ACHN (cell line): ENCODE measurements around the gene HMGA1.
"Not testable (repeated sequence)": the region's sequence is repeated elsewhere in the genome, so short reads cannot be mapped to it uniquely, and the experiment has no call there.

Source experiments
- DNase-seq: peaks from one replicate; pipeline ENCODE4 v3.0.0-alpha.2; 2015
- in situ Hi-C: cut with HindIII; loops from 2 replicates; pipeline ENCODE4 v1.10.0; 2017; ENCODE audit warnings: low sequenced_read_pairs, low pct_ligation_motif_present, low pct_unique_long_range_greater_than_20kb

The HMGA1 gene

DNA sequence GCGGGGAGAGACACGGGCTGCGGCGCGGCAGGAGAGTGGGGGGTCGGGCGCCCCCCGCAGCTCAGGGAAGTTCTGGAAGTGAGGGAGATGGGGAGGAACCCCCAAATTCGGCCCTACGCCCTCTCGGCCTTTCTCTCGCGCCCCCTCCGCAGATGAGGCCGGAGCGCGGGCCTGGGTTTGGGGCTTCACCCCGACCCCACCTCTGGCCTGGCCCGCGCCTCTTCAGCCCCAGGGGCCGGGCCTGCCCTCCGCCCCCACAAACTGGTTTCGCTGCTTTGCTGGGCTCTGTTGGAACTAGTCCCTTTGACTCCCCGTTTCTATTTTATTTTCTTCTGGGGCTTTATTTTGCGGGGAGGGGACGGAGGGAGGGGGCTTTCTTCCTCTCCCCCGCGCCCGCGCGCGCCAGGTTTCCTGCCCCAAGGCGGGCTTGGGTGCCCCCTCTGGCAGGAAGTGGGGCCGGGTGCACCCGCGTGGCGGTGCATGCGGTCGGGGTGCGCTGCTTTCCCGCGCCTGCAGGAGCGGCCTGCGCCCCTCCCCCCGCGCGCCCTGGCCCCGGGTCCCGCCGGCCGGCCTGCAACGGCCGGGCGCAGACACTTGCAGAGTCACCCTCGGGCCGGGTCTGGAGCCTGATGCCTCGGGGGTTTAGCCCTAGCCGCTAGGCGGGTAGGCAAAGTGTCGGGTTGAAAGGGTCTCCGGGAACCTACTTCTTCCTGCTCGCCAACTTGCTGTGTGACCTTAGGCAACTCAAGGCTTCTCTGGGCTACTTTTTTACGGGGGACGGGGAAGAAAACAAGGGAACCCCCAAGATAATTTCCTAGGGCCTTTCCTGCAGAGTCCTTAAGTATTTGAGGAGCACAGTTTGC, 1.3 kb downstream of the HMGA1 start:
- peak; percentile 68 for DNase-seq
- in situ Hi-C loops, result no loop called here

DNA sequence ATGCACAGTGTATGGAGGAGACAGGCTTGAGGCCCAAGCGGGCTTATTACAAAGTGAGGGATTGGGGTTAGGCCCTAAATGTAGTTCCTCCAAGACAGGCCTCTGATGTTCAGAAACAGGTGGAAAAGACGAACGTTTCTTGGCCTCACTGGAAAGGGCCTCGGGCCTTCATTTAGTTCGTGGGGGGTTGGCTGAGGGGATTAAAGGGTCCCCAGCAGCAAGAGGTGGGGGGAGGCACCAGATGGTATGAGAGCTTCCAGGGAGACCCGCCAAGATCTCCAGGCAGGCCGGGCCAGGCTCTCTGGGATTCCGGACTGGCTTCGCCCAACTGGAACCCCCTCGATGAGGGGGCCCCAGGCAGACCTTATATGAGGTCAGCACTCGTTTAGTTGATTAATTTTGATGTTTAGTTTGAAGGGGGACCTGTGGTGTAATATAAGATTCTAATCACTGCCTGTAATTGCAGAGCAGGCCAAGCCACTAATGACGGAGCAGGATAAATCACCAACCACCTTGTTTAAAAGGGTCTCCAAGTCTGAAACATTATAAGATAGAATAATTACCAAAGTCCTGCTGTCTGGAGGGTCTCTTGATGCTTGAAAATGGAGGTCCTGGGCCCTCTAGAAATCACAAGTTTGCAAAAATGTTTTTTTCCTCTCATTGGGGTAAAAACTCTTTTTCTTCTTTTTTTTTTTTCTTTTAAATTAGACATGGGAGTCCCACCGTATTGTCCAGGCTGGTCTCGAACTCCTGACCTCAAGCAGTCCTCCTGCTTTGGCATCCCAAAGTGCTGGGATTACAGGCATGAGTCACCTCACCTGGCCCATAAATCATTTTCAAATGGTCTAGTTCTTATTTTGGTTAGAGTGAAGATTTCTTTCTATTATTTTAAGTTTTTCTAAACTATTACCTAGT, 2.2 kb downstream of the HMGA1 start:
- in situ Hi-C loops, result no loop called here
- DNase-seq, result no peak

DNA sequence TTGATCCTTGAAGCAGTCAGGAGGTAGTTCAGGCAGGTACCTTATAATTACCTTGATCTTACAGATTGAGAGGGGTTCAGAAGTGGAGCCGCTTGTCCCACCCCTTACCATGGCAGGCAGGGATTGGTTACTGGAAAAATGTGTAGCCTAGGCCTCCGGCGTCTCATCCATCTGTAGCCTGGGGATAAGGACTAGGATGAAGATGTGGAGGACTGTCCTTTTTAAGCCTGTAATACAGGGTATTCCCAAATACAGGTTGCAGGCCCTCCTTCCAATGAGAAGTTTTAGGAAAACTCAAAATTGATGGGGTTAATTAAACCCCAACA, 2.8 kb downstream of the HMGA1 start:
- in situ Hi-C loops, result no loop called here

DNA sequence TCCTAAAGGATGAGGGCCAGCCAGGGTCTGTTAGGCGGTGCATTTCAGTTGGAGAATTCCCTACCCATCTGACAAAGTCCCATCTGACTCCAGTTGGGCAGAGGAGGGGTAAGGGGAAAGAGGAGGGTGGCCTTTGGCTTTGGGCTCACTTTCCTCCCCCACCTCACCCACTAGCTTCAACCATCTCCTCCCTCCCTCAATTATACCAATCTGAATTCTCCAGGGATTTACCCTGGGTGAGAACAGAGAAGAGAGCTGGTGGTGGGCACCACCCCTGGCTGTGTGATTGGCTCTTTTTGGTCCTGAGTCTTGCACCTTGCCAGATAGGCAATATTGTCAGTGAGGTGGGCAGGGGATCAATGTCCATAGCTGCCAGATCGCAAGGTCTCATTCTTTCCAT, 3.2 kb downstream of the HMGA1 start:
- DNase-seq, result no peak

More for the DNA sequence above, 2.8 kb downstream of the HMGA1 start:
- no peak for DNase-seq

DNA sequence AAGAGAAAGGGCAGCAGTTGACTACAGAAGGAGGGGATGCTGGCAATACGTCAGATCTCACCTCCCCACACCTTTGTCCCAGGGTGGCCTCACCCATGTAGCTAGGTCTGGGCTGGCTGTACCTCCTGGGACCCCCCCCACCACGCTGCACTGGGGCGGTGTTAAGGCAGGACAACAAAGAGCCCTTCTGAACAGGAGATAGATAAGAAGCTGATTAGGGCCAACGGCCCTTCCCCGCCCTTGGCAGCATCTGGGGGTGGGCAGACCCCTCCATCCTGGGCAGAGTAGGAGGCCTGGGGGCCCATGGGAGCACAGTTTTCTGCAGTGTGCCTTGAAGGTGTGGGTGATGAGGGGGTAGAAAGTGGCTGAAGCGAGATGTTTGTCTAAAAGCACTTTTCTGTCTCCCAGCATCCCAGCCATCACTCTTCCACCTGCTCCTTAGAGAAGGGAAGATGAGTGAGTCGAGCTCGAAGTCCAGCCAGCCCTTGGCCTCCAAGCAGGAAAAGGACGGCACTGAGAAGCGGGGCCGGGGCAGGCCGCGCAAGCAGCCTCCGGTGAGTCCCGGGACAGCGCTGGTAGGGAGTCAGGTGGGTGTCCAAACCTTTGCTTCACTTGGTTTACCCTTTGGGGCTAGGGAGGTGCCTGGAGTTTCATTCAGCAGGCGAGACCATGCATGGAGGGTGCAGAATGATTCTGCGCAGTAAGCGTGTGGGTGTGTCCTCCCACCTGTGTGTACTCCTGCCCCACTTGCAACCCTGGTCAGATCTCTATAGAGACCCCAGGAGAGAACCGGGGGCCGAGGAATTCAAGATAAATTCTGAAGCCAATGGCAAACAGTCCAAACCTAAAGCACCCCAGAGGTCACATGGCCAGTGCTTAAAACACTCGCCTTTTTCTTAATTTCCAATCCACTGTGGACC, 3.9 kb downstream of the HMGA1 start:
- in situ Hi-C loops, result no loop called here

More for the DNA sequence above, 3.2 kb downstream of the HMGA1 start:
- in situ Hi-C loops, result no loop called here

DNA sequence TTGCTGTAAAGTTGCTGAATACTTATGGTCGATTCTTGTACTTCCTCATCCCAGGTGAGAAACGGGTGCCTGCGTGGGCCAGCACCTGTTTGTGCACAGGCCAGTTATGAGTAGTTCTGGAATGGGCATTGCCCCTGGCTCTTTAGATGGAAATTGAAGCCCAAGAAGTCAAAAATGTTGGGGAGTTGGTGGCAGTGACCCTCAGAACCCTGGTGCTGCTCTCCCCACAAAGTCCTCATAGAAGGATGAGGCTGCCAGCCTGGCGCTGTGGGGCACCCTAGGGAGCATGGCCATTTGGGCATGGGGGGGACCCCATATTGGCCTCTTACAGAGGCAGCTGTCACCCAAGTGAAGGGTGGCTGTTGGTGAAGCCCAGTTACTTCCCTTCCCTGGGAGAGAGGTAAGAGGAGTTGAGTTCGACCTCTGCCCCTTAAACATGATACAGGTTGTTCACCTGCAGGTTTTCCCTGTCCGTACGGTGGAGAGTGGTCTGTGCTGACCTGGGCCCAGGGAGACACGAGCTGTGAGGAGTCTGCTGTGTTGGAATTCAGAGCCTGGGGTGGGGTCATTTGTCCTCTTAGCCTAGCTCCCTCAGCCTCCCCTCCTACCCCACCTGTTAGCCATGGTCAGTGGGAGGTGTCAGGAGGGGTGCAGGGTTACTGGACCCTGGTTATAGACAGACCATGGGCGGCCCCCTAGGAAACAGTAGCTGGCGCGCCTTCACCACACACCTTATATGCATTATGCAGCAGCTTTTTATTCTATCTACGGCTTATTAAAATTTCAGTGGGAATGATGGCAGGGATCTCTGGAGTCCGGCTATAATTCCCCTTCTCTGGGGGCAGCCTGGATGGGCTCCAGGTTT, 4.9 kb downstream of the HMGA1 start:
- in situ Hi-C loops, result no loop called here
- DNase-seq, result no peak

More for the DNA sequence above, 3.9 kb downstream of the HMGA1 start:
- no peak for DNase-seq

DNA sequence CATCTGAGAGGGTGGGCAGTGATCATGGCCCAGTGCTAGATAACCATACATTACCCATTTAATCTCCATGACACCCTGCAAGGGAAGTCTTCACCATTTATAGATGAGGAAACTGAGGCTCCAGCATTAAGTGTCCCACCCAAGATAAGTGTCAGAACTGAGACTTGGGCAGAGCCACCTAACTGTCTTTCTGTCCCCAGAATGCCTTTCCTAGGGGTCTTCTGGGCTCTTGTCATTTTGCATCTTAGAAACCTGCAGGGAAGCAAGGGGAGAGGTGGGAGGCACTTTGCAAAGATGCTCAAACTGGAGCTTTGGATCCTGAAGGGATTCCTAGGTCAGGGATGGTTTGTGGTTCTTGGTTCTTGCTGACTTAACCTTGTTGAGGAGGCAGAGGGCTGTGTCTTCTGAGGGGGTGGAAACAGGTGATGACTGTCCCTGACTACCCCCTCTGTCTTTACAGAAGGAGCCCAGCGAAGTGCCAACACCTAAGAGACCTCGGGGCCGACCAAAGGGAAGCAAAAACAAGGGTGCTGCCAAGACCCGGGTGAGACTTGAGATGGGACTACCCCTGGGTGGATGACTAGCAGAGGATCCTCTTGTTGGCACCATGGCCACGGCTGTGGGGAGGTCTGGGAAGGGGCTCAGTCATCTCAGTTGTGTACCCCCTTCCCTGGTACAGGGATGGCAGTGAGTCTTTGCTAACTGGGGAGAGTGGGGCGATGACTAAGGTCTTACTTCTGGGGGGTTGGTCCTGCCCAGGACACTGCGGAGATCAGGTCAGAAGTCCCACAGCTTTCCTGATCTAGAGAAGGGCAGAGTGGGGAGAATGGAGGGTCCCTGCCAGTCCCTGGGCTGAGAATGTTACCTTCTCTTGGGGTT, 5.8 kb downstream of the HMGA1 start:
- DNase-seq, result no peak
- in situ Hi-C loops, result no loop called here

DNA sequence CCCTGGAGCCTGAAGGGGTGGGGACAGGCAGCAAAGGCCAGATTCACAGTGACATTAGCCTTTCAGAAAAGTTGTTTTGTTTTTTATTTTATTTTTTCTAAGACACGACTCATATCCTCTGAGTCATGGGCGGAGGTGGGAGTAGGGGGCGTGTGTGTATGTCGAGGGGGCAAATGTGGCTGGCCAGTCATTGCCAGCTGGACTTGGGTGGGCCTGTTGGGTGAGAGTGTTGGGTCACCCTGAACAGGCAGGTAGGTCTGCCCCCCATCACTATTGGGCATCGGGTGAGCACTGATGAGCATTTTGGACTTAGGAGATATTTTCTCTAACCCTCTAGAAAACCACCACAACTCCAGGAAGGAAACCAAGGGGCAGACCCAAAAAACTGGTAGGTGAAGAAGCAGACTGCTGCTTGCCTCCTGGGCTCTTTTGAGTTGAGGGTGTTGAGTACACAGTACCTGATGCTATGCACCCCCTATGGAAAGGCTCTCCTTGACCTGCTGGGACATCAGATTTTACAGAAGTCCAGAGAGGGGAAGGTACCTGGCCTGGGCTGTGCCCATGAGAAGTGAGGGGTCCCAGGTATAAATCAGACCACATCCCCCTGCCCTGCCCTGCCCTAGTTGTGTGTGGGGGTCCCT, 6.6 kb downstream of the HMGA1 start:
- in situ Hi-C loops, result no loop called here
- DNase-seq, result no peak

DNA sequence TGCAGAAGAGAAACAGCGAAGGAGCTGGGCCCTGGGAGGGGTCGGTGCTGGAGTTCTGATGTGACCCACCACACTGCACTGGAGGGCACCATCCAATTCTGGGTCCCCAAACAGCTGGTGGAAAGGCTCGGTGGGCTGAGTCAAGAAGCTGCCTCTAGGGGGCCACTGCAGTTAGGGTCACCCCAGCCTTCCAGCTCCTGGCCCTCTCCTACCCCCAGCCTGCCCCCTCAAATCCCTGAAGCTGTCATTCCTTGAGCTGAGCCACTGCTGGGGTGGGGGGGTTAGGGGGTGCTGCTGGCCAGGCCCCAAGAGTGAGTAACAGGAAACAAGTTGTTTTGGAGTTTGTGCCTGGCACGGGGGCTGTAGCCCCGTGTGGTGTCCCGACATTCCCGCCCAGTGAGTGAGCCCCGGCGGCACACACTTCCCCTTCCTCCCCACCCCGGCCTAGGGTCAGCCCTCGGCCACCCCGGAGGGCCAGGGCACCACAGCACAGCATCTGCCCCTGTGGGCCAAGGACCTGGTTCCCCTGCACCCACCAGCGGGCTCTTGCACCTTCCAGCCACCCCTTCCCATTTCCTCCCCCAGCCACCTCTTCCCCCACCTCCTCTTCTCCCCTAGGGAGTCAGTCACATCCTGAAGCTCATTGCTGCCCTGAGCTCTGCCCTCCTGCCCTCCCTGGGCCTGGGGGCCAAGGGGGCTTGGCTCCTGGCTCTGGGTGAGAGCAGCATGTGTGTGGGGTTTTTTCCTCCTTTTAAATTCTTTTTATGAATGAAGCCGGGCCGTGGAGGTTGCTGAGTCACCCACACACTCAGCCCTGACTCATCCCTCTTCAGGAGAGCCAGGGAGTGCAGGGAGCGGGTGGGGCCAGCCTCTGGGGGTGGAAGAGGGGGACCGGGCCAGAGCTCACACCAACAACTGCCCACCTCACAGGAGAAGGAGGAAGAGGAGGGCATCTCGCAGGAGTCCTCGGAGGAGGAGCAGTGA, 7.5 kb downstream of the HMGA1 start:
- DNase-seq, result peak; percentile 93
- in situ Hi-C loops, result no loop called here

DNA sequence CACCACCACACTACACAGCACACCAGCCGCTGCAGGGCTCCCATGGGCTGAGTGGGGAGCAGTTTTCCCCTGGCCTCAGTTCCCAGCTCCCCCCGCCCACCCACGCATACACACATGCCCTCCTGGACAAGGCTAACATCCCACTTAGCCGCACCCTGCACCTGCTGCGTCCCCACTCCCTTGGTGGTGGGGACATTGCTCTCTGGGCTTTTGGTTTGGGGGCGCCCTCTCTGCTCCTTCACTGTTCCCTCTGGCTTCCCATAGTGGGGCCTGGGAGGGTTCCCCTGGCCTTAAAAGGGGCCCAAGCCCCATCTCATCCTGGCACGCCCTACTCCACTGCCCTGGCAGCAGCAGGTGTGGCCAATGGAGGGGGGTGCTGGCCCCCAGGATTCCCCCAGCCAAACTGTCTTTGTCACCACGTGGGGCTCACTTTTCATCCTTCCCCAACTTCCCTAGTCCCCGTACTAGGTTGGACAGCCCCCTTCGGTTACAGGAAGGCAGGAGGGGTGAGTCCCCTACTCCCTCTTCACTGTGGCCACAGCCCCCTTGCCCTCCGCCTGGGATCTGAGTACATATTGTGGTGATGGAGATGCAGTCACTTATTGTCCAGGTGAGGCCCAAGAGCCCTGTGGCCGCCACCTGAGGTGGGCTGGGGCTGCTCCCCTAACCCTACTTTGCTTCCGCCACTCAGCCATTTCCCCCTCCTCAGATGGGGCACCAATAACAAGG, 8.5 kb downstream of the HMGA1 start:
- DNase-seq, in situ Hi-C loops: not testable (repeated sequence)

DNA sequence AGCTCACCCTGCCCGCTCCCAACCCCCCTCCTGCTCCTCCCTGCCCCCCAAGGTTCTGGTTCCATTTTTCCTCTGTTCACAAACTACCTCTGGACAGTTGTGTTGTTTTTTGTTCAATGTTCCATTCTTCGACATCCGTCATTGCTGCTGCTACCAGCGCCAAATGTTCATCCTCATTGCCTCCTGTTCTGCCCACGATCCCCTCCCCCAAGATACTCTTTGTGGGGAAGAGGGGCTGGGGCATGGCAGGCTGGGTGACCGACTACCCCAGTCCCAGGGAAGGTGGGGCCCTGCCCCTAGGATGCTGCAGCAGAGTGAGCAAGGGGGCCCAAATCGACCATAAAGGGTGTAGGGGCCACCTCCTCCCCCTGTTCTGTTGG, 9.1 kb downstream of the HMGA1 start:
- DNase-seq, in situ Hi-C loops: not testable (repeated sequence)

DNA sequence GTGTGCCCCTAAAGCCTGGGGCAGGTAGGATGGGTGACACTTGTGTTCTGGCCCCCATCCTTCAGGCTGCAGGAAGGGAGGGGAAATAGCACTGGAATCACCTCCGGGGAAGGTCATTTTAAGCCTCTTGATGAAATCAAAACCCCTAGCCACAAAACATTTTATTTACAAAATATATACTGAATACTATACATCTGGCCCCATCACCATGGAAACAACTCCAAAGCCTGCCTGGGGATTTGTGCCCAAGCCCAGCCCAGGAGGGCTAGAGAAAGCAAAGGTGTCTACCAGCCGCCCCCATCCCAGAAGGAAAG, 9.5 kb downstream of the HMGA1 start:
- DNase-seq, result no peak
- in situ Hi-C loops, result no loop called here

DNA sequence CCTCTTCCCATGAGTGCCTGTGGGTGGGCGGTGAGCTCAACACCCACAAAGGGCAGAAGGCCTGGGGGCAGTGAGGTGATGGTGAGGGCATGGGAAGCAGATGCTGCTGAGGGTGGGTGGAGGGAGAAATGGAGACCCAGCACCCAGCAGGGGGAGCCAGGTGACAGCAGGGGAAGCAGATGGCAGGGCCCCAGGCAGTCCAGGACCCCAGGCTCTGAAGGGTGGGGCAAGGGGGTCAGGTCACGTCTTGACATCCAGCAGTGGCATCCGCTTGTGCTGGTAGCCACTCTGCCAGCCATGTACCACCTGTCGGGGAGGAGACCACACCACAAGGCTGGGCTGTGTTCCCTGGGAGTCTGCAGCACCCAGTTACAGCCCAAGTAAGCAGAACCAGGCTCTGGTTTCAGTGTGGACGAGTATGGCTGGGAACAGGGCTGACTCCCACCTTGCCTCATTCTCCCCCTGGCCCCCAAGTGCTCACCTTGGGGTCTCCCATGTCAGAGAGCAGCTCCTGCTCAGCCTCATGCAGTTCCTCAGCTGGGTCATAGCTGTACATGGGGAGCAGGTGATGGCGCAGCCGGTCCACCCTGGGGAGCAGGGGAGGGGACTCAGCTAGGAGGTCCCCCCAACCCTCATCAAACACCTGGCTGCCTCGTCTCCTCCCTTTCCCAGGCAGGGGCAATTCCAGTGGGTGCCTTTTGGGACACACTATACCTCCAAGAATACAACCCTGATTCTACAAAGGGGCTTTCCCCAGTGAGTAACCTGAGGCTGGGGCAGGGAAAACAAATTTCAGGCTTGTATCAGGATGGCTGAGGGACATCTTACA, 10.1 kb downstream of the HMGA1 start:
- in situ Hi-C loops, result no loop called here
- peak; percentile 48 for DNase-seq

DNA sequence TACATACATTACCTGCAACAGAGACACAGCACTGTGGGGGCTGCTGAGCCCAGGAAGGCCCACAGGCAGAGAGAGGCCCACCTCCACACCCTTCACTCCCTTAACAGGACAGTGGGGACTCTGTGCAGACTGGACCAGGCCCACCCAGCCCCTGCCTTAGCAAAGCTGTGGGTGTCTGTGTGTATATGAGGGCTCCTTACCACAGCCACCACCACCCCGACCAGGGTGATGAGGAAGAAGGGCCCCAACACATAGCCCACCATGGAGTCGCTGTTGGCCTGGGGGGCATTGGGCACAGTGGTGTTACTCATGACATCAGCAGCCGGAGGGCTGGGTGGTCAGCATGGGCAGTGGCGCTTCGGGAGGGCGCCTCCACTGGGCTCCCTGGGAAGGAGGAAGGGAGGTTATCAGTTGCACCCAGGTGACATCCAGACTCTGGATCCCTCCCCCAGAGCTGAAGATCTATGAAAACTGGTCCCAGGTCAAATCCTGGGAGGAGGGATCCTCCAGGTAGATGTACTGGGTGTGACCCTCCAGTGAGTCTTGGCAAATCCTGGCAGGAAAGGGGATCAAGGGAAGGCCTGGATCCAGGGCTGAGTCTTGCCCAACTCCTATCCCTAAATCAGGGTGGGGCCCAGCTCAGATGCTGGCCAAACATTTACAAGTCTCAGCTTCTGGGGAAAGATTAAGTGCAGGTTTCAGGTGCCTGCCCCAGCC, 11.0 kb downstream of the HMGA1 start:
- DNase-seq, result no peak
- in situ Hi-C loops, result no loop called here
